Measurements from ENCODE around the gene SDHAF1.

The SDHAF1 gene

GRCh38 chr19:35986664-35987570 lies 8.1 kb upstream of the SDHAF1 start:
- DNase-seq (ENCODE audit: low read depth) = no peak

- DNase-seq (ENCODE audit: low read depth) = no peak
These were observed 7.5 kb upstream of the SDHAF1 start for GRCh38 chr19:35987571-35987896.

- DNase-seq (ENCODE audit: low read depth) = no peak
These were observed 6.2 kb upstream of the SDHAF1 start for GRCh38 chr19:35988824-35989223.

GRCh38 chr19:35990156-35990555 lies 4.8 kb upstream of the SDHAF1 start:
- DNase-seq (ENCODE audit: low read depth) = no peak

GRCh38 chr19:35990771-35991730 lies 3.9 kb upstream of the SDHAF1 start:
- DNase-seq (ENCODE audit: low read depth) = no peak

GRCh38 chr19:35991731-35992450 lies 3.1 kb upstream of the SDHAF1 start:
- DNase-seq (ENCODE audit: low read depth) = no peak

- DNase-seq (ENCODE audit: low read depth) = no peak
These were observed 1.9 kb upstream of the SDHAF1 start for GRCh38 chr19:35992907-35993765.

GRCh38 chr19:35993923-35994598 lies 927 bp upstream of the SDHAF1 start:
- DNase-seq (ENCODE audit: low read depth) = no peak

- no peak for DNase-seq (ENCODE audit: low read depth)
These were observed 1.8 kb downstream of the SDHAF1 start for GRCh38 chr19:35996777-35997176.

GRCh38 chr19:36001605-36002004 lies 6.6 kb downstream of the SDHAF1 start:
- DNase-seq (ENCODE audit: low read depth) = no peak

GRCh38 chr19:36003284-36003683 lies 8.3 kb downstream of the SDHAF1 start:
- no peak for DNase-seq (ENCODE audit: low read depth)

- no peak for DNase-seq (ENCODE audit: low read depth)
These were observed 12.0 kb downstream of the SDHAF1 start for GRCh38 chr19:36006955-36007354.

GRCh38 chr19:36008336-36008978 lies 13.5 kb downstream of the SDHAF1 start, which contains the start of gene SYNE4:
Gene SYNE4, minus strand, starts transcription at chr19:36008813. Its CDS starts 132 bp downstream, at chr19:36008681.
- DNase-seq (ENCODE audit: low read depth) = no peak

GRCh38 chr19:36009220-36009619 lies 14.2 kb downstream of the SDHAF1 start:
- peak; percentile 22 for DNase-seq (ENCODE audit: low read depth)

- no peak for DNase-seq (ENCODE audit: low read depth)
These were observed 14.8 kb downstream of the SDHAF1 start for GRCh38 chr19:36009633-36010379.

- DNase-seq (ENCODE audit: low read depth) = no peak
These were observed 15.4 kb downstream of the SDHAF1 start for GRCh38 chr19:36010402-36010801.

- no peak for DNase-seq (ENCODE audit: low read depth)
These were observed 18.5 kb downstream of the SDHAF1 start for GRCh38 chr19:36013280-36014011.

Data from activated T-helper 1 cell treated with Interleukin-2 at 50 U/mL for 16 hours (primary cell).